Measurements from ENCODE around the gene FAM162B. TPM values are rescaled to one million over a fixed set of nuclear protein-coding genes. Genes with fewer than 3 reads are reported as not detected.
A peak's percentile ranks its signal among the peaks of the same experiment; 100 is the strongest.

The FAM162B gene
- total and polyA plus RNA-seq, 8 donors: 1.4 to 7.7 (median 3.2) TPM; not detected in 4

DNA sequence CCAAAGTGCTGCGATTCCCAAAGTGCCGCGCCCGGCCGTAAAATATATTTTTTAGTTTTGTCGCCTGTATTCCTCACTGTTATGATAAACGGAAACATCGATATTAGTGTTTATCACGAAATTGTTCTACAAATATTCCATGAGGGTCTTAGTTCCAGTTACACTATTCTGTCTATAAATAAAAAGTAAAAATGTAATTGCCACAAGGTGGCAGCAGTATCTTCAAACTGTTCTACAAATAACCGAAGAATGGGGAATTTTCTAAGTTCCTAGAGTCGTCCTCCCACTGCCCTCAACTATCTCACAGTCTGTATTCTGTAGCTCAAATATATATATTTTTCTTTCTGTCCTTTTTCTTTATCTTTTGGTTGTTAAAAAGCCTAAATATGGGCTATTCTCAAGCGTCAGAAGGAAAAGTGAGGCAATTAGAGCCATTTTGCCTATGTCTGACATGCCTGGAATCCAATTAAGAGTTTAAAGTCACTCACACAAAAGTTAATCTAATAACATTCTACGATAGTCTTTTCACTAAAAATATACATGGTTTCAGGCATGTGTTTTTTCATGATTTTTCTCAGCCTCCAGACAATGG lies 14.2 kb upstream of the FAM162B start:
- H3K27ac ChIP-seq: no peak overlapping the region
- no peaks in the 10 kb centered on the region for H3K9me3 ChIP-seq
- DNase-seq: peak in 1 of 2 donors; percentile 64
- H3K36me3 ChIP-seq: no peaks in the 10 kb centered on the region
- H3K4me1 ChIP-seq: no peaks in the 10 kb centered on the region
- intact Hi-C loops (cut with DNase I; ENCODE audit: low total_unique reads): no loop called here
- no peak overlapping the region for H3K4me3 ChIP-seq
- H3K27me3 ChIP-seq: peaks cover 0 to 3% (median 0%) of the 10 kb centered on the region in 3 donors
- TF ChIP-seq, protein P1, sequence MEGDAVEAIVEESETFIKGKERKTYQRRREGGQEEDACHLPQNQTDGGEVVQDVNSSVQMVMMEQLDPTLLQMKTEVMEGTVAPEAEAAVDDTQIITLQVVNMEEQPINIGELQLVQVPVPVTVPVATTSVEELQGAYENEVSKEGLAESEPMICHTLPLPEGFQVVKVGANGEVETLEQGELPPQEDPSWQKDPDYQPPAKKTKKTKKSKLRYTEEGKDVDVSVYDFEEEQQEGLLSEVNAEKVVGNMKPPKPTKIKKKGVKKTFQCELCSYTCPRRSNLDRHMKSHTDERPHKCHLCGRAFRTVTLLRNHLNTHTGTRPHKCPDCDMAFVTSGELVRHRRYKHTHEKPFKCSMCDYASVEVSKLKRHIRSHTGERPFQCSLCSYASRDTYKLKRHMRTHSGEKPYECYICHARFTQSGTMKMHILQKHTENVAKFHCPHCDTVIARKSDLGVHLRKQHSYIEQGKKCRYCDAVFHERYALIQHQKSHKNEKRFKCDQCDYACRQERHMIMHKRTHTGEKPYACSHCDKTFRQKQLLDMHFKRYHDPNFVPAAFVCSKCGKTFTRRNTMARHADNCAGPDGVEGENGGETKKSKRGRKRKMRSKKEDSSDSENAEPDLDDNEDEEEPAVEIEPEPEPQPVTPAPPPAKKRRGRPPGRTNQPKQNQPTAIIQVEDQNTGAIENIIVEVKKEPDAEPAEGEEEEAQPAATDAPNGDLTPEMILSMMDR (IDR thresholded peaks at IDR 0.05): peak in 3 of 7 experiments; percentile 23 to 38 (median 36)
- TF ChIP-seq POLR2AphosphoS5 (IDR thresholded peaks at IDR 0.05): no peak
- WGBS, 5 donors: 26 to 37% (median 35%) methylated on average over 13 of the region's 13 CpGs

DNA sequence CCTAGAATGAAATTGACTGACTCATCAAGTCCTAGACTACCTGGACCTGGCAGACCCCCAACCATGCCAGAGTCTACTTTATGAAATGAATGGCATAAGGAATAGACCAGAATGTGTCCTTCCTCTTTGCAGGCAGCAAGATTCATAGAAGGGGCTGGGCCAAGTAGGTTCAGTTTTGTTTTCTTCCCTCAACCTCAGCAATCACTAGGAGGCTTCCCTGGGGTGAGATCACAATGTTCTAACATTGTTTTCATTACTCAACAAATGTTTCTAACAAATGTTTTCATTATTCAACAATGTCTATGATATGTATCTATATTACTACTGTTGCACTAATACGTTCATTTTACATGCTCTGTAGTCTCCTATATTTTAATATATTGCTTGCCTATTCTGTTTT lies 8.4 kb upstream of the FAM162B start:
- TF ChIP-seq, protein P1 (IDR thresholded peaks at IDR 0.05): no peak
- TF ChIP-seq POLR2AphosphoS5 (IDR thresholded peaks at IDR 0.05): no peak
- TF ChIP-seq EP300 (IDR thresholded peaks at IDR 0.05): no peak
- TF ChIP-seq POLR2A (IDR thresholded peaks at IDR 0.05): no peak
- 70 to 90% (median 81%) methylated on average over 1 of the region's 1 CpG for WGBS, 5 donors
- Histone ChIP-seq H3K36me3 (no peaks in the 10 kb centered on the region), H3K4me3 (no peak overlapping the region), H3K4me1 (no peaks in the 10 kb centered on the region), H3K27ac (no peak overlapping the region), H3K9me3 (no peaks in the 10 kb centered on the region), H3K27me3 (no peaks in the 10 kb centered on the region)
- no peak for DNase-seq
- intact Hi-C loops (cut with DNase I; ENCODE audit: low total_unique reads): no loop called here

DNA sequence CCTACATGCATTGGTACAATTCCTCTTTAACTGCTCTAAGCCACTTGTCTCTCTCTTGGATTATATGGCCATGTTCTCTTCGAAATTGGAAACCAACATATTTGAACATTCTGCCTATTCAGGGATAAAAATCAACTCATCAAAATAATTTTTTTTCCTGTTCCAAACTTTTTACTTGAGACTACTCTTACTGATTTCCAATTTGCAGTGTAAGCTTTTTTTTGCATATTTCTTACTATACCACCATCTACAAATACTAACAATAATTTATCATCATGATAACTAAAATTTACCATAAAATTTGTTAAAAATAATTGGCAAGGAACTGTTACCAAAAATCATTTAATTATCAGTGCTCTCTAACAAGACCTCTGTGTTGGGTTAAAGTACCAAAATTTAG lies 6.9 kb upstream of the FAM162B start:
- Histone ChIP-seq H3K36me3 (no peaks in the 10 kb centered on the region), H3K9me3 (no peaks in the 10 kb centered on the region), H3K27me3 (no peaks in the 10 kb centered on the region), H3K27ac (no peak overlapping the region), H3K4me1 (no peaks in the 10 kb centered on the region), H3K4me3 (no peak overlapping the region)
- DNase-seq: no peak
- WGBS, 5 donors: 72 to 88% (median 80%) methylated on average over 1 of the region's 1 CpG
- intact Hi-C loops (cut with DNase I; ENCODE audit: low total_unique reads): no loop called here
- TF ChIP-seq POLR2AphosphoS5 (IDR thresholded peaks at IDR 0.05) (no peak), EP300 (IDR thresholded peaks at IDR 0.05) (no peak), POLR2A (IDR thresholded peaks at IDR 0.05) (no peak)
- TF ChIP-seq, protein P1 (IDR thresholded peaks at IDR 0.05): no peak

DNA sequence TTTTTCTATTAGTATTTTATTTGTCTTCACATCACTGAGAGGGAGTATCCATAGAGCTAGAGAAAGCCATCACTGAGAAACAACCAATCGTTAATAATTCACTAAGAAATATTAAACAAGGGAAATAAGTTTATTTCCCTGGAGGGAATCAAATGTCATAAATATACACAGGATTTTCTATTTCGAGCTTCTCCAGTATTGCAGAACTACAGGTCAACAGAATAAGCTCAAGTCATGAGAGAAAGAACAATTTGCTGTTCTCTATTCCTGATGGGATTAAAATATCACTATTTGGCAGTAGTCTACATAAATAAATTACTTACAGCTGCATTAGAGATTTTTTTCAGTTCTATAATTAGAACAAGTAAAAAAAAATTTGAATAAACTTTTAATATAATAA lies 2.2 kb upstream of the FAM162B start:
- Histone ChIP-seq H3K9me3 (no peaks in the 10 kb centered on the region), H3K27me3 (peaks cover 0 to 34% (median 21%) of the 10 kb centered on the region in 3 donors), H3K4me3 (no peak overlapping the region), H3K36me3 (no peaks in the 10 kb centered on the region), H3K4me1 (peaks cover 6 to 18% (median 15%) of the 10 kb centered on the region in 4 donors), H3K27ac (no peak overlapping the region)
- DNase-seq: peak in 1 of 2 donors; percentile 25
- intact Hi-C loops (cut with DNase I; ENCODE audit: low total_unique reads): no loop called here
- 56 to 72% (median 70%) methylated on average over 2 of the region's 2 CpGs for WGBS, 5 donors
- TF ChIP-seq, protein P1 (IDR thresholded peaks at IDR 0.05): no peak
- TF ChIP-seq POLR2AphosphoS5 (IDR thresholded peaks at IDR 0.05) (no peak), POLR2A (IDR thresholded peaks at IDR 0.05) (no peak), EP300 (IDR thresholded peaks at IDR 0.05) (no peak)
